Measurements from ENCODE around the gene FAM110A. TPM values are rescaled to one million over a fixed set of nuclear protein-coding genes. Genes with fewer than 3 reads are reported as not detected.
A peak's percentile ranks its signal among the peaks of the same experiment; 100 is the strongest.
"Not testable (repeated sequence)": the region's sequence is repeated elsewhere in the genome, so short reads cannot be mapped to it uniquely, and the experiment has no call there.

Gene FAM110A
- polyA plus RNA-seq (2011; rRNA removed) (1.9 and 2.0 TPM in 2 replicates), polyA minus RNA-seq (2011; rRNA and poly(A)+ RNA removed) (0.83 and 1.0 TPM in 2 replicates)

- no peaks in the 10 kb centered on the region for H3K27me3 ChIP-seq (ENCODE audit: control insufficient read depth, insufficient read depth, low read length)
- CTCF ChIA-PET, result interaction anchor here (0.6 to 3.7 kb wide), 5 partner anchors 15 to 408 kb away, joined by 3 to 24 read pairs (median 4); no protein-coding TSS in a partner anchor
- peak within 1 kb of the TSS; percentile 31 for H3K27ac ChIP-seq (ENCODE audit: low read depth, low read length)
- POLR2A ChIA-PET, result interaction anchor here (0.6 to 2.1 kb wide), 6 partner anchors 9 to 440 kb away, joined by 3 to 6 read pairs (median 4); no protein-coding TSS in a partner anchor
- H3K4me3 ChIP-seq (ENCODE audit: low read depth, low read length), result peak within 1 kb of the TSS; percentile 85
- peak; percentile 81 for DNase-seq (ENCODE audit: low read depth, low spot score)
- no peaks in the 10 kb centered on the region; the same call in 1 of the 2 replicates for H3K9me3 ChIP-seq (ENCODE audit: control insufficient read depth, insufficient read depth, low read length)
- TF ChIP-seq CTCF (IDR thresholded peaks at IDR 0.05; ENCODE audit: low read depth, low read length), result no peak
These were observed at the start of gene FAM110A for GRCh38 chr20:833450-834150. FAM110A (plus strand) TSS chr20:833715; CDS start chr20:844805, 11,090 bp downstream.

- no peak for TF ChIP-seq CTCF (IDR thresholded peaks at IDR 0.05; ENCODE audit: low read depth, low read length)
- ChIA-PET POLR2A (no interaction called here), CTCF (no interaction called here)
- no peak for DNase-seq (ENCODE audit: low read depth, low spot score)
- Histone ChIP-seq H3K4me3 (ENCODE audit: low read depth, low read length) (no peak overlapping the region), H3K9me3 (ENCODE audit: control insufficient read depth, insufficient read depth, low read length) (peaks cover 3% of the 10 kb centered on the region; the same call in 1 of the 2 replicates), H3K27ac (ENCODE audit: low read depth, low read length) (no peak overlapping the region), H3K27me3 (ENCODE audit: control insufficient read depth, insufficient read depth, low read length) (peaks cover 3% of the 10 kb centered on the region)
These were observed 45.7 kb upstream of the FAM110A start for GRCh38 chr20:787825-788224.

GRCh38 chr20:791056-791455 lies 42.5 kb upstream of the FAM110A start:
- Histone ChIP-seq H3K9me3 (ENCODE audit: control insufficient read depth, insufficient read depth, low read length) (peaks cover 3% of the 10 kb centered on the region; the same call in 1 of the 2 replicates), H3K27me3 (ENCODE audit: control insufficient read depth, insufficient read depth, low read length) (no peaks in the 10 kb centered on the region), H3K4me3 (ENCODE audit: low read depth, low read length) (no peak overlapping the region), H3K27ac (ENCODE audit: low read depth, low read length) (no peak overlapping the region)
- no peak for DNase-seq (ENCODE audit: low read depth, low spot score)
- no peak for TF ChIP-seq CTCF (IDR thresholded peaks at IDR 0.05; ENCODE audit: low read depth, low read length)
- ChIA-PET POLR2A (no interaction called here), CTCF (no interaction called here)

DNA sequence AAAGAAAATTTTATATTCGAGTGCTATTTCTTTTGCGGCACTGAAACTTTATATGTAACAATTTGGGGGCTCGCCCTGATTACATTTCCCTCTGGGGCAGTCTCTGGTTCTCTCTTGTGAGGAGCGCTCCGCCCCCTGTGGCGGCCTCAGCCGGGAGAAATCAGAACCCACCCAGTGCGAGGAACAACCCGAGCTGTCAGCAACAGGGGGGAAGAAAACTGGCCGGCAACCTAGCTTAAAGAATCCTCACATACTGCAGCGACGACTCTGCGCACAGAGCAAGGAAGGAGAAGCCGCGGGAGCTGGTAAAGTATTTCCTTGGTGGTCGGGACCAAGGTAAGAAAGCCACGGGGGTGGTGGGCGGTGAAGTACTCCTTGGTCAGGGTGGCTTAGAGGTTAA lies 41.3 kb upstream of the FAM110A start:
- Histone ChIP-seq H3K27ac (ENCODE audit: low read depth, low read length) (no peak overlapping the region), H3K27me3 (ENCODE audit: control insufficient read depth, insufficient read depth, low read length) (no peaks in the 10 kb centered on the region), H3K4me3 (ENCODE audit: low read depth, low read length) (no peak overlapping the region), H3K9me3 (ENCODE audit: control insufficient read depth, insufficient read depth, low read length) (peaks cover 3% of the 10 kb centered on the region; the same call in 1 of the 2 replicates)
- ChIA-PET CTCF (no interaction called here), POLR2A (no interaction called here)
- no peak for DNase-seq (ENCODE audit: low read depth, low spot score)
- TF ChIP-seq CTCF (IDR thresholded peaks at IDR 0.05; ENCODE audit: low read depth, low read length), result no peak

- H3K27me3 ChIP-seq (ENCODE audit: control insufficient read depth, insufficient read depth, low read length), result no peaks in the 10 kb centered on the region
- no peak for DNase-seq (ENCODE audit: low read depth, low spot score)
- no peak overlapping the region for H3K27ac ChIP-seq (ENCODE audit: low read depth, low read length)
- POLR2A ChIA-PET, result no interaction called here
- CTCF ChIA-PET, result interaction anchor here (0.5 kb wide), 1 partner anchor 56 kb away, joined by 4 read pairs; no protein-coding TSS in a partner anchor
- no peak for TF ChIP-seq CTCF (IDR thresholded peaks at IDR 0.05; ENCODE audit: low read depth, low read length)
- H3K9me3 ChIP-seq (ENCODE audit: control insufficient read depth, insufficient read depth, low read length), result peaks cover 3% of the 10 kb centered on the region; the same call in 1 of the 2 replicates
- H3K4me3 ChIP-seq (ENCODE audit: low read depth, low read length), result no peak overlapping the region
These were observed 36.6 kb upstream of the FAM110A start for GRCh38 chr20:796921-797320.

GRCh38 chr20:798746-799145 lies 34.8 kb upstream of the FAM110A start:
- H3K27ac ChIP-seq (ENCODE audit: low read depth, low read length); H3K9me3 ChIP-seq (ENCODE audit: control insufficient read depth, insufficient read depth, low read length); POLR2A ChIA-PET; H3K27me3 ChIP-seq (ENCODE audit: control insufficient read depth, insufficient read depth, low read length); H3K4me3 ChIP-seq (ENCODE audit: low read depth, low read length); DNase-seq (ENCODE audit: low read depth, low spot score): not testable (repeated sequence)
- CTCF ChIA-PET, result interaction anchor here (0.6 kb wide), 1 partner anchor 152 kb away, joined by 4 read pairs; no protein-coding TSS in a partner anchor

- CTCF ChIA-PET, result not testable (repeated sequence)
These were observed 33.5 kb upstream of the FAM110A start for GRCh38 chr20:800026-800425.

More at GRCh38 chr20:800026-800425, 33.5 kb upstream of the FAM110A start:
- H3K27me3 ChIP-seq (ENCODE audit: control insufficient read depth, insufficient read depth, low read length); POLR2A ChIA-PET; DNase-seq (ENCODE audit: low read depth, low spot score); H3K4me3 ChIP-seq (ENCODE audit: low read depth, low read length); H3K27ac ChIP-seq (ENCODE audit: low read depth, low read length); H3K9me3 ChIP-seq (ENCODE audit: control insufficient read depth, insufficient read depth, low read length): not testable (repeated sequence)

Data from AG04450 (cell line).